Forelimb muscle (tissue), 1 donor: ENCODE data around the gene CAMK1D. TPM values are rescaled to one million over a fixed set of nuclear protein-coding genes. Genes with fewer than 3 reads are reported as not detected.

Experiments used
- polyA plus RNA-seq: library from polyadenylated mRNA; unstranded; fragments of 120-200 nt; gene quantifications from one replicate; pipeline ENCODE4 v1.2.1, GENCODE V29; 2013; ENCODE audit not compliant: insufficient read length

CAMK1D gene
- polyA plus RNA-seq, 1 donor, result 3.6 TPM

Other genes starting within 250 kb of the CAMK1D start
- gene SEC61A2, start 219.9 kb upstream of the CAMK1D start, polyA plus RNA-seq, result 11.7 TPM
- 21.7 TPM for gene NUDT5, start 153.7 kb upstream of the CAMK1D start, polyA plus RNA-seq
- gene CDC123, start 153.4 kb upstream of the CAMK1D start, polyA plus RNA-seq, result 81.3 TPM